Measurements from ENCODE around the gene ZNF618. TPM values are rescaled to one million over a fixed set of nuclear protein-coding genes. Genes with fewer than 3 reads are reported as not detected.

ZNF618 gene
- total RNA-seq, 2 experiments from 2014 or later, result 0.12 to 0.33 TPM

GRCh38 chr9:114056527-114056926 is 180.4 kb downstream of the ZNF618 start:
- CTCF ChIA-PET, result no interaction called here
- no peaks in the 10 kb centered on the region for H3K36me3 Mint-ChIP-seq
- POLR2A ChIA-PET, result no interaction called here
- H3K9me3 Mint-ChIP-seq, result no peaks in the 10 kb centered on the region
- DNase-seq, result no peak
- no peaks in the 10 kb centered on the region for H3K27me3 Mint-ChIP-seq
- H3K4me3 Mint-ChIP-seq, result no peak overlapping the region
- H3K4me1 Mint-ChIP-seq (ENCODE audit: low read depth), result no peaks in the 10 kb centered on the region
- no peak overlapping the region for H3K27ac Mint-ChIP-seq
- intact Hi-C loops (cut with micrococcal nuclease), result no loop called here

- no peaks in the 10 kb centered on the region for H3K9me3 Mint-ChIP-seq
- H3K27me3 Mint-ChIP-seq, result peaks cover 3% of the 10 kb centered on the region
- intact Hi-C loops (cut with micrococcal nuclease), result no loop called here
- no peak overlapping the region for H3K4me3 Mint-ChIP-seq
- DNase-seq, result no peak
- H3K36me3 Mint-ChIP-seq, result no peaks in the 10 kb centered on the region
- H3K27ac Mint-ChIP-seq, result no peak overlapping the region
- no peaks in the 10 kb centered on the region for H3K4me1 Mint-ChIP-seq (ENCODE audit: low read depth)
- ChIA-PET CTCF (interaction anchor here (0.6 to 1.6 kb wide), 3 partner anchors 8 to 25 kb away, joined by 3 to 5 read pairs (median 5); no protein-coding TSS in a partner anchor), POLR2A (no interaction called here)
Observed at GRCh38 chr9:114057161-114057885, 181.2 kb downstream of the ZNF618 start.

DNA sequence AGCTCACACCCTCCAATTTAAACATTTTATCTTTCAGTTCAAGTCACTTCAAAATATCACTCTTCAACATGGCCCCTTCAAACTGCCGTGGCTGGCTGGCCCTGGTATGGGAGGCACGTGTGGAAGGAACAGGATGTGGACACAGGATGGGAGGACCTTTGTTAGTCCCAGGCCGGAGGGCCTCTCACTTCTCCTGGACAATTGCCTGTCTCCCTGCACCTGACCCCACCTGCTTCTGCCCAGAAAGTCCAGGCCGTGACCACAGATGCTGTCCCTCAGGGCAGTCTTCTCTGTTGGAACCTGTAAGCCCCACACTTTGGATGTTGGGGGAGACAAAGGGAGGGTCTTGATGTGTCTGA is 182.6 kb downstream of the ZNF618 start:
- CTCF ChIA-PET, result interaction anchor here (1.6 kb wide), 1 partner anchor 24 kb away, joined by 5 read pairs; no protein-coding TSS in a partner anchor
- DNase-seq, result no peak
- Mint-ChIP-seq H3K9me3 (no peaks in the 10 kb centered on the region), H3K27ac (no peak overlapping the region), H3K27me3 (peaks cover 4% of the 10 kb centered on the region), H3K36me3 (no peaks in the 10 kb centered on the region), H3K4me1 (ENCODE audit: low read depth) (no peaks in the 10 kb centered on the region), H3K4me3 (no peak overlapping the region)
- POLR2A ChIA-PET, result no interaction called here
- intact Hi-C loops (cut with micrococcal nuclease), result no loop called here

DNA sequence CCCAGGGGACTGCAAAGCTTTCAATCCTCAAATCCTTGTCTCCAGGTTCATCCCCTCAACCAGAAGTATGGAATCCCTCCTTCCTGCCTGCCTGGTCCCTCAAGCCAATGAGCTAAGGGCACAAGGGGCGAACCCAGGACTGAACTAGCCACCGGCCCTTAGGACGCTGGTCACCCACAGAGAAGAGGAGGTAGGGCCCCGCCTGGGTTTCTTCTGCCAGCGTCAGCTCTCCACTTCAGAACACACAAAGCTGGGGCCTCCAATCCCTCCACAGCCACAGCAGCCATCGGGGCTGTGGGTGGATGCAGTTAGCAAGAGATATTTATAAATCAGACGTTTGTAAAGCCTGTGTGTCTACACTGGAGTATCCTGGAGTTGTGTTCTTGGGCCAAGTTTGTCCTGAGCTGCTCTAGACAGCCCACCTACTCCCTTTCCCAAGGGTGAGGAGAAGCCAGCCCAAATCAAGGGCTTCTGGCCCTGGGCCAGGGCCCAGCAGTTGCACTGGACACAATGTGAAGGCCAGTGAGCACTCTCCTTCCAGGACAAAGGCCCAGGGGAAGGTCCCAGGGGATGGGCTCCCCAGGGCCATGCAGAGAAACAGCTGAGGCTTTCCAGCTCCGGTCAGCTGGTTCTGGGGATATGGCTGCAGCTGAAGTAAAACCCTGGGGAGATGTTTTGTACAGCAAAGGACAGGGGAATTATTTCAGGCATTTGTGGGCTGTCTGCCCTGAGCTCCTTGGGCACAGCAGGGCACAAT is 183.1 kb downstream of the ZNF618 start:
- Mint-ChIP-seq H3K9me3 (no peaks in the 10 kb centered on the region), H3K27me3 (peaks cover 4% of the 10 kb centered on the region), H3K4me1 (ENCODE audit: low read depth) (no peaks in the 10 kb centered on the region), H3K27ac (no peak overlapping the region), H3K36me3 (no peaks in the 10 kb centered on the region), H3K4me3 (no peak overlapping the region)
- ChIA-PET CTCF (interaction anchor here (1.8 kb wide), 1 partner anchor 23 kb away, joined by 6 read pairs; no protein-coding TSS in a partner anchor), POLR2A (no interaction called here)
- no peak for DNase-seq
- intact Hi-C loops (cut with micrococcal nuclease), result no loop called here

GRCh38 chr9:114060070-114060469 is 184.0 kb downstream of the ZNF618 start:
- no peak for DNase-seq
- POLR2A ChIA-PET, result no interaction called here
- Mint-ChIP-seq H3K36me3 (no peaks in the 10 kb centered on the region), H3K4me3 (no peak overlapping the region), H3K4me1 (ENCODE audit: low read depth) (no peaks in the 10 kb centered on the region), H3K9me3 (no peaks in the 10 kb centered on the region), H3K27ac (no peak overlapping the region), H3K27me3 (peaks cover 4% of the 10 kb centered on the region)
- CTCF ChIA-PET, result interaction anchor here (1.8 kb wide), 1 partner anchor 22 kb away, joined by 6 read pairs; no protein-coding TSS in a partner anchor
- intact Hi-C loops (cut with micrococcal nuclease), result no loop called here

DNA sequence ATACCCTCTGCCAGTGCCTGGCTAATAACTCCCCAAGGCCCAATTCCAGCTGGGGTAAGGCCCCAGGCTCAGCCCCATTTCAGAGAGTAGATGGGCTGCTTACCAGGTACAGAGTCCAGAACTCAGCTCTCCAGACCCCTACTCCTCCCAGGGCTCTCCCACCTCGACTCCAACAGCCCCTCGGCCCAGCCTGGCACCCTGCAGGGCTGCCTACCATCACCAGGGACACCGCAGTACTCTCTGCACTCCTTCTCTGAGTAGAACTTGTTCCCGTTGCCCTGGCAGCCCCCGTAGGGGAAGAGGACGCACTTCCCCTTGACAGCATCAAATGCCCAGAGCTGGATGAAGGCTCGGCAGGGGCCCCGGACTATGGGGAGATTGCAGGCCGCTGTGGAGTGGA is 184.6 kb downstream of the ZNF618 start:
- ChIA-PET CTCF (interaction anchor here (1.8 kb wide), 1 partner anchor 22 kb away, joined by 6 read pairs; no protein-coding TSS in a partner anchor), POLR2A (no interaction called here)
- Mint-ChIP-seq H3K36me3 (no peaks in the 10 kb centered on the region), H3K9me3 (no peaks in the 10 kb centered on the region), H3K4me3 (no peak overlapping the region), H3K27ac (no peak overlapping the region), H3K4me1 (ENCODE audit: low read depth) (no peaks in the 10 kb centered on the region), H3K27me3 (peaks cover 4% of the 10 kb centered on the region)
- intact Hi-C loops (cut with micrococcal nuclease), result no loop called here
- no peak for DNase-seq

GRCh38 chr9:114061292-114061691 is 185.2 kb downstream of the ZNF618 start:
- H3K36me3 Mint-ChIP-seq, result no peaks in the 10 kb centered on the region
- ChIA-PET POLR2A (no interaction called here), CTCF (interaction anchor here (1.8 kb wide), 1 partner anchor 21 kb away, joined by 6 read pairs; no protein-coding TSS in a partner anchor)
- no peak for DNase-seq
- no peak overlapping the region for H3K4me3 Mint-ChIP-seq
- no peak overlapping the region for H3K27ac Mint-ChIP-seq
- no peaks in the 10 kb centered on the region for H3K4me1 Mint-ChIP-seq (ENCODE audit: low read depth)
- intact Hi-C loops (cut with micrococcal nuclease), result no loop called here
- peaks cover 4% of the 10 kb centered on the region for H3K27me3 Mint-ChIP-seq
- H3K9me3 Mint-ChIP-seq, result no peaks in the 10 kb centered on the region

DNA sequence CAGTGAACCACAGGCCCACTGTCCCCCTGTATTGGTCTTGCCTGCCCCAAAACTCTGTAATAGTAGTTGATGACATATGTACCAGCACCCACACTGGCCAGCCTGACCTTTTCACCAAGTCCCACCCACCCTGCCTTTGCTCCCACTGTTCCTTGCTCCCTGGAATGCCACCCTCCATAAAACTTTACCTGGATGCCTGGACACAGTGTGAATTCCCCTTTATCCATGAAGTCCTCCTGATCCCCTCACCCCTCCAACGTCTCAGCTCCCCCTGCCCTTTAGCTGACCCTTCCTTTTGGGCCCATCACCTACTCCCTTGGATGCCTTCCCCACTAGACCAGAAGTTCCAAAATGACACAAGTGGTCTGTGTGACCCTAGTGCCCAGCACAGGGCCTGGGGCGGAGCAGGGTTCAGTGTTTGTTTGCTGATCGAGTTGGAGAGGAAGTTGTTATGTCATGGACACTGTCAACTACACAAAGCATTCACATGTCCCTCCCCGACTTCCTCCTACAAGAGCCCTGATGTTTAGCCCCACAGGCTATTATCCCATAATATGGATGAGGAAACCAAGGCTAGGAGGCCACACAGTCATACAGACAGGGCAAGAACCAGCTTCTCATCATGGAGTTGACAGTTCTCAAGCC is 185.8 kb downstream of the ZNF618 start:
- ChIA-PET CTCF (interaction anchor here (0.9 kb wide), 1 partner anchor 20 kb away, joined by 3 read pairs; no protein-coding TSS in a partner anchor), POLR2A (no interaction called here)
- H3K9me3 Mint-ChIP-seq, result no peaks in the 10 kb centered on the region
- intact Hi-C loops (cut with micrococcal nuclease), result no loop called here
- peaks cover 4% of the 10 kb centered on the region for H3K27me3 Mint-ChIP-seq
- H3K27ac Mint-ChIP-seq, result no peak overlapping the region
- H3K4me3 Mint-ChIP-seq, result no peak overlapping the region
- H3K4me1 Mint-ChIP-seq (ENCODE audit: low read depth), result no peaks in the 10 kb centered on the region
- DNase-seq, result no peak
- H3K36me3 Mint-ChIP-seq, result no peaks in the 10 kb centered on the region

- H3K27me3 Mint-ChIP-seq, result peaks cover 4% of the 10 kb centered on the region
- no peak overlapping the region for H3K4me3 Mint-ChIP-seq
- no peak overlapping the region for H3K27ac Mint-ChIP-seq
- no peaks in the 10 kb centered on the region for H3K36me3 Mint-ChIP-seq
- no peaks in the 10 kb centered on the region for H3K4me1 Mint-ChIP-seq (ENCODE audit: low read depth)
- H3K9me3 Mint-ChIP-seq, result no peaks in the 10 kb centered on the region
- intact Hi-C loops (cut with micrococcal nuclease), result no loop called here
- ChIA-PET CTCF (interaction anchor here (0.6 kb wide), 1 partner anchor 226 kb away, joined by 3 read pairs; no protein-coding TSS in a partner anchor), POLR2A (no interaction called here)
- DNase-seq, result no peak
Observed at GRCh38 chr9:114065304-114065703, 189.2 kb downstream of the ZNF618 start.

DNA sequence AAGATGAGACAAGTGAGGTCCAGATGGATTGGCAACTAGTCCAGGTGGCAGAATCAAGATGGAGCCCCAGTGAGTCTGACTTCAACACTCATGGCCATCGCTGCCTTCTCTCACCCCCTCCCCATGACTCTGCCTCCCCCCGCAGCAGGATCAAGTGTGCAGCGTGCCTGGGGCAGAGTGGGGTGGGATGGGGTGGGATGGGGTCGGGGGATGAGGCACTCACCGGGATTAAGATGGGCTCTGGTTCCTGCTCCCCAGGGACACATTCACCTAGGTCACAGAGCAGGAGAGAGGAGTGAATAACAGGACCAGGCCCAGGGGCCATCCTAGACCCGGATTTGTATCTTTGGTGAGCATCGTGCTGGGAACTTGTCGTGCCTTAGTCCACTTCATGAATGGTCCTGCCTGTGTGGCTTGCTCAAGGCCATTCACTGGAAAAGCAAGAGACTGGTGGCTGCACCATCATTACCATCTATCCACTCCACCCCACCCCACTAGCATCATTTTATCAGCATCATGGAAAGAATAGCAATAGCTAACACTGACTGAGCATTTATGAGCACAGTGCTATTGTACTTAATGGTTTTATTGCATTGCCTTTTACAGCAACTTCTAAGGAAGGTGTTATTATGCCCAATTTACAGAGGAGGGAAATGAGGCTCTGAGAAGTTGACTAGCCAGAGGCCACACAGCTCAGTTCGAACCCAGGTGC is 193.5 kb downstream of the ZNF618 start:
- no peak for DNase-seq
- no peaks in the 10 kb centered on the region for H3K36me3 Mint-ChIP-seq
- intact Hi-C loops (cut with micrococcal nuclease), result no loop called here
- H3K4me1 Mint-ChIP-seq (ENCODE audit: low read depth), result no peaks in the 10 kb centered on the region
- H3K27me3 Mint-ChIP-seq, result no peaks in the 10 kb centered on the region
- no peak overlapping the region for H3K4me3 Mint-ChIP-seq
- H3K27ac Mint-ChIP-seq, result no peak overlapping the region
- ChIA-PET POLR2A (no interaction called here), CTCF (interaction anchor here (4.6 kb wide), 1 partner anchor 13 kb away, joined by 21 read pairs; no protein-coding TSS in a partner anchor)
- H3K9me3 Mint-ChIP-seq, result no peaks in the 10 kb centered on the region

DNA sequence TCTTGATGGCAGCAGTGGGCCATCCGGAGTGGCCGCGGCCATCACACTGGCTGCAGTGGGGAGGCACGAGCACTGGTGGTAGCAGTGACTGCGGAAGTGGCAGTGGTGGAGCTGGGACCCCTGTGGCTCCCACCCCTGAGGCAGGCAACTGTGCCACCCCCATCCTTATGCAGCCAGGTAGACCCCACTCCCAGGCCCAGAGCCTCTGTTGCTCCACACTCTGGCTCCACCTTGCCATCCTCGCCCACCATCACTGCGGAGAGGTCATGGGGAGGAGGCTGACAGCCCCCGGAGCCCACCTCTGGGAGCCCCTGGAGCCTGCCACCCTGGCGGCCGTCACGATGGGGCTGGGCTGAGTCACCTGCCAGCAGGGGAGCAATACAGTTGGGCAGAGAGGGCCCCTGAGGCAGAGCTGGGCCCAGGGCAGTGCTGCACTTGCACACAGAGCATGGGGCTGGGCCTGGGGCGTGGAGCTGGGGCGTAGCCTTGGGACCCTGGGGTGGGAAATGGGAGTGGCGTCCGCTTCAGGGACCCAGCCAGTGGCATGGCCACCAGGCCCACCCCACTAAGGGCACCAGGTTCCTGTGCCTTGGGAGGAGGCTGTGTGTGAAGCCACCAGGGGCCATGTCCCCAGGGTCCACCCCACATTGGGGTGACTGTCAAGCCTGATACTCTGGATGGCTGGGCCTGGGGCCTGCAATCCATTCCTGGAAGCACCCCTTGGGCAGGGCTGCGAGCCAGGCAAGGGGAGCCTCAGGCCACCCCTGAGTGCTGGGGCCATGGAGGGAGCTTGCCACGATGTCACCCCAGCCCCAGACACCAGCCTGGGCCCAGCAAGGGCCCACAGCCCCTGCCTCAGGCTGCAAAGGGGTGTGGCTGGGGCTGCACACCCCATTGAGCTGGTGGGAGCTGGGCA is 194.3 kb downstream of the ZNF618 start:
- Mint-ChIP-seq H3K36me3 (no peaks in the 10 kb centered on the region), H3K9me3 (no peaks in the 10 kb centered on the region), H3K4me3 (no peak overlapping the region), H3K4me1 (ENCODE audit: low read depth) (no peaks in the 10 kb centered on the region), H3K27ac (no peak overlapping the region), H3K27me3 (peaks cover 2% of the 10 kb centered on the region)
- DNase-seq, result no peak
- ChIA-PET CTCF (interaction anchor here (1.2 to 4.6 kb wide), 2 partner anchors 12 to 38 kb away, joined by 3 to 21 read pairs; no protein-coding TSS in a partner anchor), POLR2A (no interaction called here)
- intact Hi-C loops (cut with micrococcal nuclease), result no loop called here

Data from activated CD4-positive, alpha-beta memory T cell treated with anti-CD3 and anti-CD28 coated beads for 36 hours (primary cell).